Tibial nerve (tissue), 3 donors: Measurements from ENCODE around the gene KAT6B.

ENCODE experiments used
- EP300 ChIP-seq, 2 donors: sonication (generic); formaldehyde crosslinking; IDR thresholded peaks; one replicate each; pipeline ENCODE4 v1.6.1; 2017; ENCODE audit warnings: antibody characterized with exemption in 2 of 2, mild to moderate bottlenecking in 1 of 2
- POLR2A ChIP-seq, 2 donors: fragments of 450-650 bp; IDR thresholded peaks; one replicate each; pipeline ENCODE4 v1.6.1; 2017; ENCODE audit warnings: antibody characterized with exemption in 2 of 2, mild to moderate bottlenecking in 2 of 2, moderate library complexity in 2 of 2

GRCh38 chr10:75009426-75009825 lies 183.0 kb downstream of the KAT6B start:
- TF ChIP-seq POLR2A (IDR thresholded peaks at IDR 0.05) (no peak), EP300 (IDR thresholded peaks at IDR 0.05) (no peak)
